ENCODE results near the gene MKX.

MKX gene

GRCh38 chr10:27742195-27743011, 3.2 kb downstream of the MKX start:
- DNase-seq = peak; percentile 24

DNA sequence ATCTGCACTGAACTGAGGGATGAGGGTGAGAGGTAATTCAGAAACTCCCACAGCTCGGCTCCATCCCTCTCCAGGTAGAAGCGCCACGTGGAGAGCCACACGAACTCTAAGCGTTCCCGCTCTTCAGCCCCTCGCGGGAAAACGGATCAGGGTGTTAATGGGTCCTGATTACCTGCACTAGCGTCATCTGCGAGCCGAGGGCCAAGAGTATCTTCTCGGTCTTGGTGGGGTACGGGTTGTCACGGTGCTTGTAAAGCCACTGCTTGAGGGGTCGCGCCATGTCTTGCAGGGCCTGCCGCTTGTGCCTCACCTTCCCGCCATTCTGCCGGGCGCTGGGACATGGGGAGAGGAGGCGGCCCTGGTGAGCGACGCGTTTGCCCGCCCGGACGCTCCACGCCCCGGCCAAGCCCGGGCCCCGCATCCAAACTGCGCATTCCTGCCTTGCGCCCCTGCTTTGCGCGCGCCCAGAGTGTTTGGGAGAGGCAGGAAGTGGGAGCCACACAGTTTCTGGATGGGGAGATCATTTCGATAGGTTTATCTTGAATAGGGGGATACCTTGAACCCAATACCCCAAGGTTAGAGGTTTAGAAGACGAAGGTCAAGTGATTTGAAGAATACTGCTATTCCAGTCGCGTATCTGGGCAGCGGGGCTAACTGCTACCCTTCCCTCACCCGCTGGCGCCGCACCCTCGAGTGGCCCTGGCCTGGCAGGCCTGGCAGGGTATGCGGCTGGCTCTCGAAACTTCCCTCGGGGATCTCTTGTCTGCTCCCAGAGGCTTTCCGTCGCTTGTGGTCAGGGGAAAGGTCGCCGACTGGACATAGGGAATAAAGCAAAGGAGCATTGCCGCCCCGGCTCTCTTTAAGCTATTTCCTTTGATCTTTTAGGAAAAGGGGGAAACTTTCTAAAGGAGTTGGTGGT, 4.2 kb downstream of the MKX start:
- DNase-seq = no peak

GRCh38 chr10:27736396-27736795, 9.2 kb downstream of the MKX start:
- DNase-seq = no peak

DNA sequence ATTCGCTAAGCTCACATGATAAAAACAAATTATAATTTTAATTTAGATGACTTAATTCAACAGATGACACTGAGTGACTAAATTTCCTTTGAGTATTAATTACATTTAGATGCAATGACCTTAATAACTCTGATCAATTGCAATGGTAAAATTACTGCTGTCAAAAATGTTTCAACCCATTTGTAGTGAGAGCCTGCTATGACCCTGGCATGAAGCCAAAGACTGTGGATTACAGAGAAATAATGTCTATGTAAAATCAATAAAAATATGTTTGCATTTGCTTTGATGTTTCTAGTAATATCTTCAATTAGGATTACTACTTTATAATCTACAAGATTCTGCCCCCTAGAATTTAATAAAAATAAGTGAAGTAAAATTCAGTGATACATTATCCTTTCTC, 15.6 kb downstream of the MKX start:
- no peak for DNase-seq

- no peak for DNase-seq
These were observed 17.3 kb downstream of the MKX start for GRCh38 chr10:27728338-27728737.

DNA sequence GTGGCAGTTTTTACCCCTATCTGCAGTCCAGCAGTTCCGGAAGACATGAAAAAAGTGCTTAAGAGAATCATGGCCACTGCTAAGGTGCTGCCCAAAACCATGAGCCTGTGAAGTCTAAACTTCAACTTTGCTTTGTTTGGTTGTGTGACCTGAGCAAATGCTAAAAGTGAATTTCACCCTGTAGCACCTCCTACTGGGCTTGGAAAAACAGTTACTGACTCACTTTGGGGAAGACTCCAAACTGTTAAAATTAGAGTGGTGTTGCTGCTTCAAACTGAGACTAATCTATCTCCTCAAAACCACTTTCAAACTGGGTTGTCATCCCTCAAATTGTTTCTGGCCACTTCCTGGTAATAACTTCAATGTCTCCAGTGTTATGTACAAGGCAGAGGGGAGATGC, 21.3 kb downstream of the MKX start:
- DNase-seq = no peak

DNA sequence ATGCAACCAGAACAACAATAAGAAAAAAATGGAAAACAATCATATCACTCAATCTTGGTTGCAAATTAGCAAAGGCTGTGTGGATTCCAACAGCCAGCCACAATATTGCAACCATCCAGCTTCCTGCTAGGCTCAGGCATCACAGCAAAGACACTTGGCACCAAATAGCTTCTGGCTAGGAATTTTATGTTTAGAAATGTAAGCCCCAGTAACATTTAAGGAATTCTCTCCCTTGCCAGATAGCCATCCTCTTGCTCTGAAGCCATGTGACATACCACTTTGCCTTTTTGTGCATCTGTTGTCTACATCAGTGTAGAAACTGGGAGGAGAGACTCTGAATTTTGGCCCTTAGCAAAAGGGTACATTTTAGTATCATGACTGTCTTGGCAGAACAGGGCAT, 22.2 kb downstream of the MKX start:
- DNase-seq = no peak

- no peak for DNase-seq
These were observed 25.1 kb downstream of the MKX start for GRCh38 chr10:27720529-27720928.

GRCh38 chr10:27719052-27719451, 26.6 kb downstream of the MKX start:
- DNase-seq = no peak

DNA sequence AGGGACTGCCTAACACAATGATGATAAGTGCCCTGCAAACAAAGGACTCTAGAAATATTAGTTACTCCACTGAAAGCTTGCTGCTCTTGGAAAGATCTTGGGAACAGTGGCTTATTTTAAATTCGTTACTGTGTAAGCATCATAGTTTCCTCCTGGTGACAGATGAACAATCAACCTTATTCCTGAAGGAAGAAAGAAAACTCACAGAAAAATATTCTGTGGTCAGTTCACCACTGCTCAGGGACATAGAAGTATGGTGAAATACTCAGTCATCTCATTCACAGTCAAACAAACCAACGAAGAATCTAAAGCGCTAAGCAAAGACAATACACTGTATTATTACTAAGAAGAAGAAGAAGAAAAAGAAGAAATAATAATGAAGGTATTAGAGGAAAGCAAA, 27.8 kb downstream of the MKX start:
- no peak for DNase-seq

DNA sequence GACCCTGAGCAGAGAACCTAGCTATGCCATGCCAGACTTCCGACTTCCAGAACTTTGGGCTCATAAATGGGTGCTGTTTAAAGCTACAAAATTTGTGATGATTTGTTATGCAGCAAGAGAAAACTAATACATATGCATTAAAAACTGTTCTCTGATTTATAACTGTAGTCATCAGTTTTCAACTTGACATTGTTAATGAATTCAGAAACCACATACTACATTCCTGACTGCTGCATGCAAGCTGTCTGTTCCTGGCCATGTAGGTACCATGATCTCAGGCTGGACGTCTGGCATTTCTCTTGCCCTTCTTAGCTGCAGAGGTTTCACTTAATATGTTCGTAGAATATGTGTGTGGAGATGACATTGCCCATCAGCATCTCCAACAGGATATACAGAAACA, 28.4 kb downstream of the MKX start:
- no peak for DNase-seq

DNA sequence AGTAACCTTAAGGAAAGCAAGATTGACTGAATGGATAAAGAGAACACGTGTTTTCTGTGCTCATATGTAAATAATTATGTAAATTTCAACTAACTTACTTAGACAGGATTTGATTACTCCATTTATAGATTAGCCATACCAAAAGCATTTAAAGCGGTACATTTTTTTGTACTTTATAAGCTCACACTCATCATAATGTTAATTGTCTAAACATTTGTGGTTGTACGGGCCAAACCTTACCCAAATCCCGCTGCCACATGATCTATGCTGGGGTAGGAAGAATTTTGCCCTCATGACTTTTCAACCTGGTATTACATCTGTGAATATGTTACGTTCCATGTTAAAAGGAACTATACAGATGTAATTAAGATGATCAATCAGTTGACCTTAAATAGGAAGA, 29.1 kb downstream of the MKX start:
- DNase-seq = no peak

GRCh38 chr10:27715505-27715904, 30.1 kb downstream of the MKX start:
- DNase-seq = no peak

DNA sequence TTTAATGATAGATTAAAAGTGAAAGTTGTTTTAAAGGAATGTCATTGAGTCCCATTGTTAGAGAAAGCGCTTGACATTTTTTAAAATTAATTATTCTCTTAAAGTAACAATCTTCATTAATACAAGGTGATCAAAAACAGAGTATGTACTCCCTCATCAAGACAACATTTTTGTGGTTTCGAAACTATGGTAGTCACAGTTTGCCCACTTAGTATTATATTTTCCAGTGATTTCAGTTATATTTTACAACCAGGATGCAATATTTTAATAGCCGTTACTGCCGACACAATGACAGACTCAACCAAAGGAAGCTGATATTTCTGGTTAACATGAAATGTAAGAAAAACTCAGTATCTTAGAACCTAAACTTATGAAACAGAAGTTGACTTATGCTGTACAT, 31.3 kb downstream of the MKX start:
- DNase-seq = no peak

DNA sequence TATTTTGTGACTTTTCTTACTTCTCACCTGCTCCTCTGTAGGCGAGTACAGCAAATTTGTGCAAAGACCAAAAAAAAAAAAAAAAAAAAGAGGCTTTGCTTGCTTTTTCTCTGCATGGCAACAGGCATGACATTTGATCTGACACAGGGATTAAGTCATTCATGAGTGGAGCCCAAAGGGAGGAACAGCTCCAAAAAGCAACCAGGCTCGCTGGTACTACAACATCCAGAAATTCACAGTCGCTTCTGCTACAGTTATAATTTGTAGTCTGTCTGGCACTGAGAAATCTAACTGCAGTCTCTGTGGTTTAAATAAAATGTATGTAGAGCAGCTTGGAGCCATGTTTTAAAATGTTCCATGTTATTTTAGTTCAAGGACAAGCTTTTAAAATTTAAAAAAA, 31.7 kb downstream of the MKX start:
- no peak for DNase-seq

DNA sequence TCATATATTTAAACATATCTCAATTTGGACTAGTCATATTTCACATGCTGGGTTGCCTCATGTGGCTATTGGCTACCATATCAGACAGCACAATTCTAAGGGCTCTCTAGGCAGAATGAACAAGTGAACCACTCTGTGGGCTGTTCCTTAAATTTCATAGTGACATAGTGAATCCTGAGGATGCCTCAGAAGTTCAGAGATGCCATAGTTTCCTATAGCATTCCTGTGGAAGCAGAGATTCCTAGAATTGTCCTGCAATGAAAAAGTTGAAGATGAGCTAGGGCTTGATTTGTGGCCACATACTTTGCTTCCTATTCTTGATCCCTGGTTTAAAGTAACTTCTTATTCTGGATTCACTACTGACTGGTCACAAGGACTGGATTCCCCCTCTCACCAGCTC, 35.6 kb downstream of the MKX start:
- DNase-seq = no peak

DNA sequence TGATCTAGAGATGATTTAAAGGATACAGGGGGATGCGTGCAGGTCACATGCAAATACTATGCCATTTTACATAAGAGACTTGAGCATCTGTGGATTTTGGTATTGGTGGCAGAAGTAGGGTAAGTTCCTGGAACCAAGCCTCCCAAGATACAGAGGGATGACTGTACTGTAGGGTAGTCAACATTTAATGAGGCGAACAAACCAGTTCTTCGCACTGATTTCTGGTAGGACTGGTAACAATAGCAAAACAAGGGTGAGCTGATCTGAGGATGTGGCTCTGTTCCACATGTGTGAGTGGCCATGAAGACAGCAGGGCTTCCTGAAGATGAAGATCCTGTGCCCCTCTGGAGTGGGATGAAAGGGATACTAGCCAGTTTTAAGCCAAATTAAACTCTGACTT, 36.3 kb downstream of the MKX start:
- no peak for DNase-seq

DNA sequence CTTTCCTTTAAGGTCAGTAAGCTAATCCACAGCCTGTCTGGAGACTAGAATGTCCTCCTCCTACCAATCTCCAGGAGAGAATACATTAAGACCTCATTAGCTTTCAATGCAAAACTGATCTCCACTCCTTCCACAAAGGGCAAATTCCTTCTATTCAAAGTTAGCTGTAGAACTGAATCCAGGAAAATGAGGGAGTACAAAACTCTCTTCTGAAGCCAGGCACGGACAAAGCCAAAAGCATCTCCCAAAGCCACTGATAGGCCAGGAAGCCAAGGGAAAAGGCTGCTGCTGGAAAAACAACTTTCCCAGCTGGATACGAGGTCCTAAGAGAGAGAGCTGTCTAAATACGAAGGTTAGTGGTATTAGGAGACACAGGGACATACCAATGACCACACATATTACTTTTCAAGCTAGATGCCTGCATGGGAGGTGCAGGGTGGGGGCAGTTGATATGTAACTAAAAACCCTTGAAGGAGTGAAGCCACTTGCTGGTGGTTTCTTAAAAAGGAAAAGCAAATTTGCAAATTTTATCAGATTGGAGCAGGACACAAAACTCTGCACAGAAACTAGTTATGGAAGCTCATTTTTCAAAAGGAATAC, 43.6 kb downstream of the MKX start:
- DNase-seq = no peak

- no peak for DNase-seq
These were observed 45.8 kb downstream of the MKX start for GRCh38 chr10:27699776-27700175.

DNA sequence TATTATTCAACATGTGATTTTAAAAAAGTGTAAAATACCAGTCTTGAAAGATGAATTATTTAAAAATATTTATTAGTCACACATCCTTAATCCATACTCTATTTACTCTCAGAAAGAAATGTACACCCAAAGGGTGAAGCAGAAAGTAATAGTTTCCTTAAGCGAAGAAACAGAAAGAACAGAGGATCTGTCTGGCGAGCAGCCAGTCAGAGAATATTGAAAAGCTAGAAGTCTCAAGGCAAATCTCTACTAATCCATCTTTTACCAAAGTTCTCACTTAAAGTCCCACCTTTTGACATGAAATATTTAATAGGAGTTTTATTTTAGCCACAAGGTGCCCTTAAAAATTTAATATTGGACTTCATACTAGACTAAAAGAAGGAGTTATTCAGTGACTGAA, 46.7 kb downstream of the MKX start:
- no peak for DNase-seq

DNA sequence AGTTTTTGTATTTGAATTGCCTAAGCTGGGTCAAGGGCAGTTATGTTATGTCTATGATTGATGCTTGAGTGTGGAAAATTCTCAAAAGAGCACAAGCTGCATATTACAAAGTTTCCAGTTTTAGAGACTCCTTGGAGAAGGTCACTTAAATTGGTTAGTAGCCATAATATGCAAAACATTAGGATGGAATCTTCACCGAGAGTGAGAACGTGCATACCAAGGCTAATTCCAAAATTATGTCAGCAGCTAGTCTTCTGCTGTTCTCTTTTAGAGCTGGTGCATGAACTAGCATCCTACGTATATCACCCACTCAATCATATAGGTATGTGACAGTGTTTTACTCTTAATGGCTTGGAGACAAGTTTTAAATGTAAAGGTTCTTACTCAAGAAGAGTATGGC, 49.2 kb downstream of the MKX start:
- DNase-seq = no peak

DNA sequence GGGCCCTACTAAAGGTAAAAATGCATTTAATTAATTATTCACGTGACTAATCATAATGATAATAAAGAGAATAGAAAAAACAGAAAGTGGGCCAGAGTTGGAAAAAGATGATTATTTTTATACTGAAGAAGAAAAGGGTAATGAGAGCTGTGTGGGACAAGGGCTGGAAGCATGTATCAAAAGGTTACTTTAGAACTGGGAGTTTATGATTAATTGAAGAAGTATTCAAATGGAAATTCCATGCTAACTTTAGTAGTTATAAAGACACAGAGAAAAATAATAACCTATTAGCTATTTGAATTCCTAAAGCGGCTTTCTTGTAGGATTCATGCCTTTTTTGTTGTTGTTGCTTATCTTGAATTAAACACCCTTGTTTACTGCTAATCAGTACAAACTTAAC, 49.9 kb downstream of the MKX start:
- no peak for DNase-seq

- no peak for DNase-seq
These were observed 50.5 kb downstream of the MKX start for GRCh38 chr10:27695088-27695487.

- DNase-seq = no peak
These were observed 53.0 kb downstream of the MKX start for GRCh38 chr10:27692663-27693062.

Data from NCI-H226 (cell line).